Fibroblast of villous mesenchyme (primary cell): ENCODE measurements around the gene MRFAP1. TPM values are rescaled to one million over a fixed set of nuclear protein-coding genes. Genes with fewer than 3 reads are reported as not detected.

ENCODE experiments used
- DNase-seq: peaks from one replicate; pipeline ENCODE4 v3.0.0-alpha.2; 2010; ENCODE audit warnings: low read depth
- H3K4me3 ChIP-seq: 2 replicates; pipeline ENCODE4 v1.5.1; 2011; ENCODE audit warnings: low read depth, mild to moderate bottlenecking, low read length
- CTCF ChIP-seq: IDR thresholded peaks from 2 replicates; pipeline ENCODE4 v1.5.1; 2012; ENCODE audit warnings: low read depth, mild to moderate bottlenecking, low read length; ENCODE audit not compliant: insufficient read depth
- total RNA-seq: library from RNA; depleted of rRNA; stranded (reverse); fragments of >200 nt; gene quantifications from 2 replicates; pipeline ENCODE4 v1.2.3, GENCODE V29; 2012

Gene MRFAP1
- total RNA-seq, 1 donor, result 127 TPM

- no peak for DNase-seq
- no peak for TF ChIP-seq CTCF
Measured at GRCh38 chr4:6605114-6605513, 35.4 kb upstream of the MRFAP1 start.

GRCh38 chr4:6605605-6606004 is 34.9 kb upstream of the MRFAP1 start:
- TF ChIP-seq CTCF, result no peak
- DNase-seq, result no peak

More at GRCh38 chr4:6605114-6605513, 35.4 kb upstream of the MRFAP1 start:
- H3K4me3 ChIP-seq, result no peak overlapping the region

GRCh38 chr4:6606465-6607235 is 33.8 kb upstream of the MRFAP1 start:
- H3K4me3 ChIP-seq, result no peak overlapping the region
- no peak for DNase-seq
- TF ChIP-seq CTCF, result no peak

More at GRCh38 chr4:6605605-6606004, 34.9 kb upstream of the MRFAP1 start:
- no peak overlapping the region for H3K4me3 ChIP-seq

GRCh38 chr4:6607368-6608055 is 33.0 kb upstream of the MRFAP1 start:
- TF ChIP-seq CTCF, result no peak
- no peak for DNase-seq
- no peak overlapping the region for H3K4me3 ChIP-seq

- peak; percentile 3 for TF ChIP-seq CTCF
- DNase-seq, result no peak
- H3K4me3 ChIP-seq, result no peak overlapping the region
Measured at GRCh38 chr4:6608758-6609414, 31.6 kb upstream of the MRFAP1 start.

GRCh38 chr4:6609415-6610079 is 30.9 kb upstream of the MRFAP1 start:
- H3K4me3 ChIP-seq, result no peak overlapping the region
- DNase-seq, result no peak
- no peak for TF ChIP-seq CTCF
